ENCODE measurements around the gene NEDD4L.

- TF ChIP-seq CTCF (IDR thresholded peaks at IDR 0.05) = no peak
- TF ChIP-seq POLR2AphosphoS5 (IDR thresholded peaks at IDR 0.05) = no peak
Measured at GRCh38 chr18:58264840-58265239, 220.8 kb downstream of the NEDD4L start.

Measured in esophagus muscularis mucosa (tissue), 3 donors.